HG03457 (cell line): ENCODE measurements around the gene PRMT3.
"Not testable (repeated sequence)": the region's sequence is repeated elsewhere in the genome, so short reads cannot be mapped to it uniquely, and the experiment has no call there.

Experiments used
- ATAC-seq: cut with Tn5 transposase; IDR thresholded peaks from one replicate; pipeline ENCODE4 v1.9.1; 2021; ENCODE audit warnings: moderate number of reproducible peaks; ENCODE audit not compliant: unreplicated experiment

PRMT3 gene

DNA sequence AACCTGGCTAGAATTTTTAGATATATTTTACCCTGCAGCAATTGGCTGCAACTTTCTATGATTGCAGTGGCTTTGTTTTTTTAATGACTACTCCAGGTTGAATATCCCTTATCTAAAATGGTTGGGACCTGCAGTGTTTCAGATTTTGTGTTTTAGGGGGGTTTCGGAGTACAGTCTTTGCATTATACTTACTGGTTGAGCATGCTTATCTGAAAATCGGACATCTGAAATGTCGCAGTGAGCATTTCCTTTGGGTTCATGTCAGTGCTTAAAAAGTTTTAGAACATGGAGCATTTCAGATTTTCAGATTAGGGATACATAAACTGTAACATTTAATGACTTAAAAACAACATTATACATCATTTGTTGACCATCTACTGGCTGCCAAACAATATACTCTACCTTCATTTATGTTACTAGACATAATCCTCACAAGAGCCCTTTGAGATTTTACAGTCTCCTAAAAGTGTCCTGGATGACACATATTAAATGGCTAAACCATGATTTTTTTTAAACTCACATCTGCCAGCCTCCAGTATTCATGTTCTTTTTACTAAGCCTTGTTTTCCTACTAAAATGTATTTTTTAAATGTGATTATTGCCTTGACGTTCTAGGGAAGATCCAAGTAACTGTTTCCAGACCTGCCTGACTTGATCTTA lies 66.3 kb downstream of the PRMT3 start:
- no peak for ATAC-seq

DNA sequence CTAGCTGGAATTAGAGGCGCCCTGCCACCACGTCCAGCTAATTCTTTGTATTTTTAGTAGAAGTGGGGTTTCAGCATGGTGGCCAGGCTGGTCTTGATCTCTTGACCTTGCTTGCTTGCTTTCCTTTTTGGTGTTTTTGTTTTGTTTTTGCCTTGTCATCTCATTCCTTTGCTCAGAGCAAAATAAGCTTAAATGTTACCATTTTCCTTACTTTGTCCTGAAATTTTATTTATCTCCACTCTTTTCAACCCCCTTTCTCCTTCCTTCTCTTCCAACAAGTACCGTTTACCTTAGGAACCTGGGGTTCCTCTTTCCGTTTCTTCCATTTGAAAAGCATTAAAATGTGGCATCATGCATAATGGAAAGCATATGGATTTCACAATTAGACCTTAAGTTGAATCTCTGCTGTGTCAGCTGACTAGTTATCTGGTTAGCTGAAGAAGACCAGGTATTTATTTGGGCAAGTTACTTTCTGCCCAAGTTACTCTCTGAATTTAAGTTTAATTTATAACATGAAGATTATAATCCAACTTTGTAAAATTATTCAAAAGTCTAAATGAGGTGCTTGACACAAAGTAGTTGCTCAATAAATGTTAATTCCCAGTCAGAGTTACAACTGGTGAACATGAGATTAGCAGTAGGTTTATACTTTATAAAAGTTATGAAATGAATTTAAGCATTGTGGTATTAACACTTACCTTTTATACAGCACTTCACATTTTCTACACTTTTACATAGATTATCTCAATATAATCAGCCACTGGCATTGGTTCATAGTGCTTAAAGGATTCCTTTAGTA lies 69.7 kb downstream of the PRMT3 start:
- no peak for ATAC-seq

DNA sequence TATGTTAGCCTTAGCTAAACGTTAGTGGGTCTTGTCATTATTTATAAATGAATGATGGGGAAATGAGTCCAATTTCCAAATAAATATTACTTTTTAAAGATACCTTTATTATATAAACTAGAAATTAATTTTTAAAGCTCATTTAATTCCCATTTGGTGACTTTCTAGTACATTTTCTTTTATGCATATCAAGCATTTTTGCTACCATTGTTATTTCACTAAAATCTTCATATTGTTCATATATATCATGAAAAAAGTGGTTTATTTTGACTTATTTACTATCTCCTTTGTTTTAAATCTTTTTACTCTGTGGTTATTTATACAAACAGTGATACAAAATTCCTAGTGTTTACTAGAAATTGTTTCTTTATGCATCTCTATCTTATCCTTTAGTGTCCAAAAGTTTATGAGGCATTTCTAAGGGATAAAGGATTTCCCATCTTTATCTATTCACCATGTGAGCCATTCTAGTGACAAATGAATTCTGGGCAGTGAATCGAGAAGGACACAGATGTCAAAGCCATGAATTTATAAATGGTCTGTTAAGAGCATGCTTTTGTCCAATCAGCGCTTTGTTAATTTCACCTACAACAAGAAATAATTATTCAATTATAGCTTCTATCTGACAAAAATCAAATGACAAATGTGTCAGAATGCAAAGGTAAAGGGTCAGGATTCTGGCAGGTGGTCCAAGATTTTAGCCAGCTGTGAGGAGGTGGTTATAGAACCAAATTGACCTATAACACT lies 70.6 kb downstream of the PRMT3 start:
- ATAC-seq: no peak

DNA sequence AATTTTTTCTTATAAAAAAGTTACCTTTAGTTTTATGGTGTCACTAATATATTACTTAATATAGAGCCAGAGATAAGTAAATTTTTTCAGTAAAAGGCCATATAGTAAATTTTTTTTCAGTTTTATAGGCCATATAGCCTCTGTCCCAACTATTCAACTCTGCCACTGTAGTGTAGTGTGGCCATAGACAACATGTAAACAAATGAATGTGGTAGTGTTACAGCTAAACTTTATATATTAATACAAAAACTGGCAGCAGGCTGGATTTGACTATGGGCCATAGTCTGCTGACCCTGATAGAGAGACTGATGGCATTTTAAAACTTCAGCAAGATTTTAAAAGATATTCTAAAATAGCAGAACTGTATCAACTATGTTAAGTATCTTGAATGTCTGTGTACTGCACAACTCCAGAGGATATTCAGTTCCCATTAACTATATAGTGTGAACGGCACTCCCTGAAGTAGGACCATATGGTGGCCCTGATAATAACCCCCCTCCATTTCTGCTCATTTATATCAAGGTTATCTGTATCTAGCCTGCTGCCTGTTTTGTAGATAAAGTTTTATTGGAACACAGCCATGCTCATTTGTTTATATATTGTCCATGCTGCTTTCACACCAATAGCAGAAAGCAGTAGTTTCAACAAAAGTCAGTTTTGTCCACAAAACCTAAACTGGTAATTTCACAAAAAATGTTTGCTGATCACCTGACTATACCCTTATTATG lies 71.6 kb downstream of the PRMT3 start:
- ATAC-seq: no peak

DNA sequence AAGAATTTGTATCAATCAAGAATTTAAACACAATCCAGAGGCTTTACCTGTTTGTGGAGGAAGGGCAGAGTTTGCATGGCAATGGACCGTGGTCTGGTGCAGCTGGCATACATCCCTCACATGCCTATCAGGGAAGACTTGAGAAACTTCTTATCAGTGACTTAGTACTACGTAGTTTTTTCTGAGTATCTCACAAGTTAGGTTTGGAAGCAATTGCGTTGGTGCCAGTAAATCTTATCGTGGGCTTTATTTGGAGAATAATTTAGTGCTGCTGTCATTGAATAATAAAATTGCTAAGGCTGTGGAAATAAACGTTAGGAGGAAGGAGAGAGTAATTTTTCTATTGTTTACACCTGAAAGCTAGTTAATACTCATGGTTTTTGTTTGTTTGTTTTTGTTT lies 72.3 kb downstream of the PRMT3 start:
- no peak for ATAC-seq

DNA sequence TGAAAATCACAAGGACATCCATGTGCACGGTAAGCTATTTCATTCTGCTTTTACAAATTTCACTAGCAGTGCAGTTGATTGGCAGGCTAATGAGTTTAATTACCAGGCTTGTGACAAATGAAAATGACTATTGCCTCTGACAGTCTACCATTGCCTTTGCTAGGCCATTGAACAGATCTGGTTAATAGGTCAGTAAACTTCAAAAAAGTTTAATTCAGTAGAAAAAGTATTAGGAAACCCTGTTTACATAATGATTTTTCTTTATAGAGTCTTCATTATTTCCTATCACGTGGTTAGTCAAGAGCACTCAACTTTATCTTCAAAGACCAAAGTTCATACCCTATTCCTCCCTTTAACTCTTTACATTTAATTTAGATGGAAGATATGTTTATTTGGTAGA lies 77.0 kb downstream of the PRMT3 start:
- ATAC-seq: no peak

DNA sequence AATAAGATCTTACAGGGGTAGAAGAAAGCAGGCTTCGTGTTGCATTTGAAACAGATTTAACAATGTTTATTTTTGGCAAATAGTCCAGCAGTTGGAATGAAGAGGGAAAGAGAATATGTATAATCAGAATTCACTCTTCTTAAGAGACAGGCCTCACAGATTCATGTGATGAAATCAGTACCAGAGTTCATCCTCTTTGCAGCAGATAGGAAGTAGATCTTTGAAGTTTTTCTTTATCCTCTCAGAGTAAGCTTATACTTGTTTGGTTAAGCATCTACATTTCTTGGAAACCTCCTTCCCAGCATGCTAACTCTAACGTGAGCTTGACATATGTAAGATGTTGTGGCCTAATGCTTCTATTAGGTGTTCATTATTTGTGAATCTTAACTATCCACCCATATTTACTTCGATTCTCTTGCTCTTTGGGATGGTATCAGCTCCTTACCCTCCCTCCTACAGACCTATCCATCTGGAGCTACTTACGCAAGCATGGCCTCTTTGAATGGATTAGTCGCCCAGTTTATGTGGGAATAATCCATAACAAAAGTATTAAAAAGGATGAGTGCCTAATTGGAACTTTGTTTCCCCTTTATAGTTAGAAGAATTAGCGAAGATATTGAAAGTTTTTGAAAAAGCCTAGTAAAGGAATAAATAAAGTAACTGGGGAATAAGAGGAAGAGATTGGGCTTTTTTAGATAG lies 80.1 kb downstream of the PRMT3 start:
- no peak for ATAC-seq

DNA sequence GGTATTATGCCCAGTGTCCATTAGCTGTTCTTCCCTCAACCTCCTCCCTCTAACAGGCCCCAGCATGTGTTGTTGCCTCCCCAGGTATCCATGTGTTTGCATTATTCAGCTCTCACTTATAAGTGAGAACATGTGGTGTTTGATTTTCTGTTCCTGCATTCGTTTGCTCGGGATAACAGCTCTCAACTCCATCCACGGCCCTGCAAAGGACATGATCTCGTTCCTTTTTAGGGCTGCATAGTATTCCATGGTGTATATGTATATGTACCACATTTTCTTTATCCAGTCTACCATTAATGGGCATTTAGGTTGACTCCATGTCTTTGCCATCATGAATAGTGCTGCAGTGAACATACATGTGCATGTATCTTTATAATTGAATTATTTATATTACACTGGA lies 82.8 kb downstream of the PRMT3 start:
- ATAC-seq: no peak

DNA sequence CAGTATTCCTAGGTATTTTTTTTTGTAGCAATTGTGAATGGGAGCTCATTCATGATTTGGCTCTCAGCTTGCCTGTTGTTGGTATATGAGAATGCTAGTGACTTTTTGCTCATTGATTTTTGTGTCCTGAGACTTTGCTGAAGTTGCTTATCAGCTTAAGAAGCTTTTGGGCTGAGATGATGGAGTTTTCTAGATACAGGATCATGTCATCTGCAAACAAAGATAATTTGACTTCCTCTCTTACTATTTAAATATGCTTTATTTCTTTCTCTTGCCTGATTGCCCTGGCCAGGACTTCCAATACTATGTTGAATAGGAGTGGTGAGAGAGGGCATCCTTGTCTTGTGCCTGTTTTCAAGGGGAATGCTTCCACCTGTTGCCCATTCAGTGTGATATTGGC lies 84.4 kb downstream of the PRMT3 start:
- not testable (repeated sequence) for ATAC-seq

DNA sequence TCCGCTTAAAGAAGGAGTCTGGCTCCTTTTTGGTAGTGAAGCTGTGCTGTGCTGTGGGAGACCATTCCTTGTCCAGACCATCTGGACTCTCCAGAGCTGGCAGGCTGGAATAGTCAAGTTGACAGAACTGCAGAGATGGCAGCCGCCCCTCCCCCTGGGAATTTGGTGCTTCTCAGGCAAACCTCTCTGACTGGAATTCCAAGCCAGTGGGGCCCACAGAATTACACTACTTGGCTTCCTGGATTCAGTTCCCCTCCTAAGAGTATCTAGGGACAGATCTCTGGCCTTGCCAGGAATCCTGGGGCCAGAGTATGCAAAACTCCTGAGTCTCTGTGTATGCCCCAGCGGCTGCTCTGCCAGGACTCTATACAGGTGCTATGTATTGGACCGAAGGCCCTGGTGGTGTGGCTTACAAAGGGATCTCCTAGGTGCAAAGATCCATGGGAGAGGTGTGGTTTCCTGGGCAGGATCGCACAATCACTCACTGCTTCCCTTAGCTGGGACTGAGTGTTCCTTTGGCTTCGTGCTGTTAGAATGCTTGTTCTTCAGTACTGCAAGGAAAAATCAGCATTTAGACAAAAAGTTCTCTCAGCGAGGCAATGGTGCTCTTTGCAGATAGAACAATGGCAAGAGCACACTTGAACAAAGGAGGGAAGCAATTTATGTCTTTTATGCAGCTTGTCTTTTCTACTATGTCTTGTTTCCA lies 86.8 kb downstream of the PRMT3 start:
- no peak for ATAC-seq

DNA sequence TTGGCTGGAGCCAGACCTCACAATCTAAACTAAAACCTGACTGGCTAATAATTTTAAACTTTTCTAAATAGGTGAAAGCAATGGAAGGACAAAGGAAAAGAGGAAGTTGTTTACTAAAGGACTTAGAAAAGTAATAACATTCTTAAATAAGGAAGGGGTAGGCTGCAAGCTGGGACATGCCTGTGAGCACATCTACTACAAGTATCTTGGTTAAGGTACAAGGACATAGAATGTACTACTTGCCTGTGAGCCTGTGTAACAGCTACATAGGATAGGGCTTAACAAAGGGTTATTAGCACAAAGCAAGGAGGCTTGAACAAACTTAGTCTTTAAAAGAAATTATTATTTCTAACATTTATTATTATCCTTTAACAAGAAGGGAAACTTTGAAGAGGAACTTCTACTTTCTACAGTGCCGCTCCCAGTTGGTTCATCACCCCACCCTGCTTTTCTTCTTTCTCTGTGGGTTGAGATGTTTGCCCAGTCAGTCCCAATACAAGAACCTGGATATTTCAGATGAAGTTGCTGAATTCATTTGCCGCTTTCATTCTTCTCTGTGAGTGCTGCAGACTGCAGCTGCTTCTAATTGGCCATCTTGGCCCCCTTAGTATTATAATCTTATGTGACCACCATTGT lies 87.5 kb downstream of the PRMT3 start:
- ATAC-seq: no peak

DNA sequence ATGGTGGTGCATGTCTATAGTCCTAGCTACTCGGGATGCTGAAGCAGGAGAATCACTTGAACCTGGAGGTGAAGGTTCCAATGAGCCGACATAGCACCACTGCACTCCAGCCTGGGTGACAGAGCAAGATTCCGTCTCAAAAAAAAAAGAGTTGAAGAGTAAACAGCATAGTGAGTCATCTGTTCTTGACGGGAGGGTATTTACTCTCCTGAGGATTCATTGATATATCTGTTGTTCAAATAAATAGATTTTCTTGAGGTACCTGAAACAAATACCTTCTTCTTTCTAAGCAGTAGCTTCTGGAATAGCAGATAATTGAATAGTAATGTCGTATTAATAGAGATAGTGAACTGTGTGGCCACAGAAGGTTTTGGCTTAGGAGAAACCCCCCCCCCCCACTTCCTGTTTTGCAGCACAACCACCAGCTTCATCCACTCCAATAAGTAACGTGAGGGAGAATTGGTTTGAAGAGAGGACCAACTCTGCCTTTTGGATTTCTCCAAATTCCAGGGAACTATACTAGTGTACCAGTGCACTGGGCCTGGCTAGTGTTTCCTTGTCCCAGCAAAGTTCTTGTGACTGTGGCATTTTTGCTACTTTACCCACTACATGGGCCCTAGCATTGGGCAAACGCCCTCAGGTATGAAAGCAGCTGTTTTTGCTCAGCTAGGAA lies 90.0 kb downstream of the PRMT3 start:
- ATAC-seq: no peak

DNA sequence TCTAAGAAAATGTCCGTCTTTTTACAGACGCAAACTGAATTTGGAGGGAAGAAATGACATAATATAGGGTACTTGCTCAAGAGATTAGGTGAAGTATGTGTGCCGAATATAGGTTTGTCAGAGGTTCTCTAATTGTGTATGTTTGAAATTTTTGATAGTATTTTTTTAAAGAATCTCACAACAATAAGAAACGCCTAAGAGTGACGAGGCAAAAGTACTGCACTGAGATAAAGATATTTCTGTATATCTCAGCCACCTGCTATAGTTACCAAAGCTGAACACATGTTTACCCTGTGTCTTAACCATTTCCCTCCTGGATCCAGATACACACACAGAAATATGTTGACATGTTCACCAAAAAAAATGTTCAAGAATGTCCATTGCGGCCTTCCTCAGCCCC lies 92.0 kb downstream of the PRMT3 start:
- no peak for ATAC-seq

DNA sequence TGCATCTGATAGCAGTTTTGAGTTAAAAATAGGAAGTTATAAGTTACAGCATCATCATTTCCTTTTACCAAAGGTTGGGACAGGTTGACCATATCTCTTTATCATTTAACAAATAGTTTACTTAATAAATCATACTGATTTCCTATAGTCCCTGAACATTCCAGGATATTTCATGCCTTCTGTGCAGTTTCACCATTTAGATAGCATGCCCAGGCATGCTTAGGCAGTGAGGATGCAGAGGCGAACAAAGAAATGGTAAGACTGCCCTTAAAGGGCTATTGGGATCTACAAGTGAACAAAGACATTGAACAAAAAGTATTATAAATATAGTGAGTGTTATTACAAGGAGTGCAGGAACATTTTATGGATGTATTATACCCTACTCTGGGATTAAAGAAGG lies 96.4 kb downstream of the PRMT3 start:
- ATAC-seq: no peak

DNA sequence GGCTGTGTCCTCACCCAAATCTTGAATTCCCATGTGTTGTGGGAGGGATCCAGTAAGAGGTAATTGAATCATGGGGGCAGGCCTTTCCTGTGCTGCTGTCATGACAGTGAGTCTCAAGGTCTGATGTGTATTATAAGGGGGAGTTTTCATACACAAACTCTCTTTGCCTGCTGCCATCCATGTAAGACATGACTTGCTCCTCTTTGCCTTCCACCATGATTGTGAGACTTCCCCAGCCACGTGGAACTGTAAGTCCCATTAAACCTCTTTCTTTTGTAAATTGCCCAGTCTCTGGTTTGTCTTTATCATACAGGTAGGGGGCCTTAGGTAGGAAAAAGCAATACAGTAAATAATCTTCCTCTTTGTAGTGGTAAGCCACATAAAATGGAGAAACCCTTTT lies 96.9 kb downstream of the PRMT3 start:
- not testable (repeated sequence) for ATAC-seq

DNA sequence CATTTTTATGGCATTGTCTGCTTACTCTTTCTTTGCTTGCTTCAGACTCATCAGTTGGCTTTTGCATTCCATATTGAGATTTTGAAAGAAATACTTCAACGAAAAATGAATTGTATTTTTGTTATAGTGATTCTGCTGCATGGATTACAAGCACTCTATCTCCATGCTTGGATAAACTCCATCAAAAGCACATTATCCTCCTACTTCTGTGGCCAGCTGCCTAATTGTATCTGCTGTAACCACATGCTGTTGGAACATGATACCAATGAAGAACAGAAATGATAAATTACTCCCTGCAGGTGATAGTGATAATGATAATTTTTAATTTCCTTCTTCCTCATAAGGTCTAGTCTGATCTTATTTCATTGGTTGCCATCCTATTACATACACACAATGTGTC lies 100.8 kb downstream of the PRMT3 start:
- ATAC-seq: no peak

DNA sequence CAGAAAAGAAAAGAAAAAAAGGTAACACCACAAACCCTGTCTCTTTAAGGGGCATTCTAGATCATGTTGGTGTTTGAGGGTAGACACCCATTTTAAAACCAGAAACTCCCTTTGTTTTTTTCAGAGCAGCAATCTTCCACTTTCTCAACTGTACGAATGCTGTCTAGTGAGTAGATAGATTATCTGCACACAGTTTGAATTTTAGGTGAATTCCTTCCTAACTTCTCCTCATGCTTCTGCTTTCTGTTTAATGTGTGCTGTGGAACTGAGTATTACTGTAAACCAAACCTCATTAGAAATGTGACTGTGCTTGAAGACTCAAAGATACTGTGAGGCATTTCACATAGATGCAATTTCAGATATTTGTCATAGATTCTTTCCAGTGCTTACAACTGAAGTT lies 102.4 kb downstream of the PRMT3 start:
- peak; percentile 89 for ATAC-seq

DNA sequence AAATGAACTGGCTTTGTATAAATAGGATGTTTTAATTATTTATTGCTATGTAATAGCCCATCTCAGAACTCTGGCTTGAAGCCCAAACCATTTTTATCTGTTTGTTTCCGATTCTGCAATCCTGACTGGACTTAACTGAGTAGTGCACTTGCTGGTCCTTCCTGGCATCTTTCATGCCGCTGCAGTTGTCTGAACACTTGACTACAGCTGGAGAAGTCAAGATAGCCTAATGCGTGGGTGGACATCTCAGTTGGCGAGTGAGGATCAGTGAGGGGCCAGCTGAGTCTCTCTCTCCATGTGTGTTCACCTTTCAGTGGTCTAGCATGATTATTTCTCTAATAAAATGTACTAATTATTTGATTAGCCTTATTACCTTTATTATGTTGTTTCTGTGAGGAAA lies 105.8 kb downstream of the PRMT3 start:
- ATAC-seq: no peak
